T-cell (primary cell): Measurements from ENCODE around the gene GPR137B. TPM values are rescaled to one million over a fixed set of nuclear protein-coding genes. Genes with fewer than 3 reads are reported as not detected.

Source experiments
- ATAC-seq, 4 experiments: fragments of 200-7000 bp in 3 of 4; fragments of 150-1000 bp in 1 of 4; cut with Tn5 transposase; replicated peaks in 1 of 4; 1 replicate in 3 of 4; 2 replicates in 1 of 4; pipeline ENCODE4 v1.10.0; 2021; ENCODE audit warnings: moderate library complexity in 3 of 4, mild to moderate bottlenecking in 2 of 4, moderate number of reproducible peaks in 1 of 4
- CTCF ChIA-PET, 2 donors: fragments of 300-600 bp; sonication (Branson Sonifier 250); formaldehyde crosslinking; loops; one replicate each; lab custom pipeline; 2022; ENCODE audit warnings: antibody characterized with exemption in 2 of 2; lab: Charles Lee
- POLR2A ChIA-PET, 2 donors: fragments of 300-600 bp; sonication (Branson Sonifier 250); formaldehyde crosslinking; loops; one replicate each; lab custom pipeline; 2022; ENCODE audit warnings: antibody characterized with exemption in 2 of 2; lab: Charles Lee
- DNase-seq, 35 experiments: peaks; one replicate each; pipeline versions ENCODE4 v3.0.0 to v3.0.0-alpha.2; 2013 to 2023
- H3K27ac ChIP-seq: one replicate; pipeline ENCODE4 v1.5.1; 2013; ENCODE audit warnings: low read length
- H3K27me3 ChIP-seq, 2 experiments: replicated peaks in 1 of 2; 1 replicate in 1 of 2; 2 replicates in 1 of 2; pipeline versions ENCODE4 v1.6.1 to v1.7.0; 2013; ENCODE audit warnings: low read length in 1 of 2, mixed read lengths in 1 of 2; ENCODE audit not compliant: control insufficient read depth in 2 of 2, insufficient read depth in 2 of 2; ENCODE audit errors: extremely low read depth in 1 of 2
- H3K36me3 ChIP-seq, 2 donors: 1 replicate in 1 of 2; 2 replicates in 1 of 2; pipeline versions ENCODE4 v1.6.1 to v1.7.0; 2013; ENCODE audit warnings: low read length in 1 of 2; ENCODE audit not compliant: control insufficient read depth in 2 of 2, insufficient read depth in 1 of 2; ENCODE audit errors: extremely low read depth in 1 of 2
- H3K4me1 ChIP-seq, 2 experiments: 1 replicate in 1 of 2; 2 replicates in 1 of 2; pipeline versions ENCODE4 v1.6.1 to v1.7.0; 2013; ENCODE audit warnings: low read length in 2 of 2, mixed read lengths in 1 of 2; ENCODE audit not compliant: insufficient read depth in 2 of 2, control insufficient read depth in 1 of 2; ENCODE audit errors: extremely low read depth in 1 of 2
- H3K4me3 ChIP-seq, 2 donors: 1 replicate in 1 of 2; 2 replicates in 1 of 2; pipeline versions ENCODE4 v1.5.1 to v1.7.0; 2013; ENCODE audit warnings: mild to moderate bottlenecking in 2 of 2, low read length in 1 of 2, moderate library complexity in 1 of 2; ENCODE audit not compliant: control insufficient read depth in 1 of 2; ENCODE audit errors: extremely low read depth in 1 of 2
- H3K9me3 ChIP-seq: 2 replicates; pipeline ENCODE4 v1.7.0; 2013
- H3K27ac Mint-ChIP-seq, 2 donors: one replicate each; pipeline ENCODE4 v1.8.0; 2020 to 2021; ENCODE audit warnings: mild to moderate bottlenecking in 2 of 2, mixed read lengths in 2 of 2
- H3K27me3 Mint-ChIP-seq, 2 donors: one replicate each; pipeline ENCODE4 v1.8.0; 2021 to 2022; ENCODE audit warnings: mixed read lengths in 2 of 2
- H3K36me3 Mint-ChIP-seq: one replicate; pipeline ENCODE4 v1.8.0; 2021; ENCODE audit warnings: mixed read lengths
- H3K4me1 Mint-ChIP-seq, 3 donors: one replicate each; pipeline ENCODE4 v1.8.0; 2020 to 2022; ENCODE audit warnings: mixed read lengths in 3 of 3, mild to moderate bottlenecking in 1 of 3
- H3K4me3 Mint-ChIP-seq, 3 donors: one replicate each; pipeline ENCODE4 v1.8.0; 2020 to 2022; ENCODE audit warnings: mild to moderate bottlenecking in 3 of 3, mixed read lengths in 3 of 3, moderate library complexity in 3 of 3
- H3K9me3 Mint-ChIP-seq, 3 donors: one replicate each; pipeline ENCODE4 v1.8.0; 2020 to 2022; ENCODE audit warnings: mixed read lengths in 3 of 3
- WGBS: methylation state at CpG from one replicate; pipeline ENCODE4 v1.1.5; 2013; ENCODE audit warnings: missing lambda C conversion rate; ENCODE audit not compliant: insufficient coverage; 5-methylcytosine and 5-hydroxymethylcytosine counted together
- total RNA-seq, 35 experiments: library from RNA in 6 of 35; stranded (reverse) in 6 of 35; fragments of 120-200 nt in 1 of 35; gene quantifications; one replicate each; pipeline versions ENCODE4 v1.2.1 to v1.2.4 and lab custom pipeline; 2013 to 2026

GPR137B gene
- total RNA-seq, 5 donors from 2014 or later (not counting 1 experiment from before 2014, with no cell fraction given) = 11.2 to 16.1 (median 12.2) TPM

DNA sequence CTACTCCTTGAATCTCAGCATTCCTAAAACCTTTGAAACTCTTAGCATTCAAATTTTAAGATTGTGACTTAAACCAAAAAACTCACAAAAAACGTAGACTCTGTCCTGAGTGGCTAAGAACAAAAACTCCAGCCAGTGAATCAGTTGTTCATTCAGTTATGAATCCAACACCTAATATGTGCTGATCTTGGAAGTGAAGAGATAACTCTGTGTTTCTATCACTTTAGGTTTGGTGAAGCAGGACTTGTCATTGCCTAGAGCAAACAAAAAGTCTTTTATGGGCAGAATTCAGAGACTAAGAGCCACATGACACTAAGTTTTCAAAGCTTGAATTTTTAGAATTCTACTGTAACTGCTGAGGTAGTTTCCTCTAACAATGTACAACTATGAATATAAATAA is 10.4 kb upstream of the GPR137B start:
- H3K9me3 Mint-ChIP-seq = no peaks in the 10 kb centered on the region
- POLR2A ChIA-PET = no interaction called here
- H3K36me3 Mint-ChIP-seq = no peaks in the 10 kb centered on the region
- Histone ChIP-seq H3K36me3 (no peaks in the 10 kb centered on the region), H3K27ac (no peak overlapping the region), H3K4me3 (no peak overlapping the region), H3K4me1 (no peaks in the 10 kb centered on the region), H3K27me3 (peaks cover 0 to 23% of the 10 kb centered on the region in 2 experiments), H3K9me3 (no peaks in the 10 kb centered on the region)
- no peak for ATAC-seq
- no CpG with 5 or more reads among the region's 1 CpG for WGBS
- H3K27ac Mint-ChIP-seq = no peak overlapping the region
- H3K4me3 Mint-ChIP-seq = no peak overlapping the region
- DNase-seq = no peak
- peaks cover 3 to 31% of the 10 kb centered on the region in 2 donors for H3K27me3 Mint-ChIP-seq
- CTCF ChIA-PET = no interaction called here
- H3K4me1 Mint-ChIP-seq = no peaks in the 10 kb centered on the region

DNA sequence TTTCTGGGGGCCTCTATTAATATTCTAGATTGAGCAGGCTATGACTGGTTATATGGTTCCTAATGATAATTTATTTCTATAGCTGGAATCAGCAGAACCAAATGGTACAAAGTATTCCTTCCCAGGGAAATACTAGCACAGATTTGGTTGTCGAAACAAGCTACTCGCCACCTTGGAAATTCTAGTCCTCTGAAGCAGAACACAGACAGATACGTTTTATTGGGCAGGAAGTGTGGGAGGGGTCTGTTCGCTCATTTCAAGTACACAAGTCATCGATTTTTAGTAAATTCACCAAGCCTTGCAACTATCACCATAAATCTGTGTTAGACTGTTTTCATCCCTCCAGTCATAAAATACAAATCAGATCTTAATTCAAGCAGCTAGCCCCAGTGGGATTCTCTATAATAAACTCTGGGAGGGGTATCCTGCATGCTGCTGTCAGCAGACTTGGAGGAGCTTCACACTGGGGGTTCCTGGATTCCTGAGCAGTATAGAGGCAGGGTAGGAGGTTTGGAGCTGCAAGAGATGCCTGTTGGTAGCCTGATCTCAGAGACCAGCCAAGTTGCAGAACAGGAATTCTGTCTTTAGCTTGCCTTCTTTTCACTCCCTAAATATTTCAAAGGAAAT is 9.8 kb upstream of the GPR137B start:
- ATAC-seq (no peak), DNase-seq (no peak)
- peaks cover 8 to 32% of the 10 kb centered on the region in 2 donors for H3K27me3 Mint-ChIP-seq
- no peaks in the 10 kb centered on the region for H3K9me3 Mint-ChIP-seq
- Histone ChIP-seq H3K4me1 (no peaks in the 10 kb centered on the region), H3K4me3 (no peak overlapping the region), H3K27me3 (peaks cover 1 to 20% of the 10 kb centered on the region in 2 experiments), H3K27ac (no peak overlapping the region), H3K9me3 (no peaks in the 10 kb centered on the region), H3K36me3 (no peaks in the 10 kb centered on the region)
- no peaks in the 10 kb centered on the region for H3K36me3 Mint-ChIP-seq
- CTCF ChIA-PET = interaction anchor here in 1 of 2 donors (0.6 kb wide), 1 partner anchor 340 kb away, joined by 5 read pairs; no protein-coding TSS in a partner anchor
- H3K27ac Mint-ChIP-seq = no peak overlapping the region
- H3K4me3 Mint-ChIP-seq = no peak overlapping the region
- POLR2A ChIA-PET = no interaction called here
- H3K4me1 Mint-ChIP-seq = no peaks in the 10 kb centered on the region
- 60% methylated on average over 1 of the region's 5 CpGs for WGBS

DNA sequence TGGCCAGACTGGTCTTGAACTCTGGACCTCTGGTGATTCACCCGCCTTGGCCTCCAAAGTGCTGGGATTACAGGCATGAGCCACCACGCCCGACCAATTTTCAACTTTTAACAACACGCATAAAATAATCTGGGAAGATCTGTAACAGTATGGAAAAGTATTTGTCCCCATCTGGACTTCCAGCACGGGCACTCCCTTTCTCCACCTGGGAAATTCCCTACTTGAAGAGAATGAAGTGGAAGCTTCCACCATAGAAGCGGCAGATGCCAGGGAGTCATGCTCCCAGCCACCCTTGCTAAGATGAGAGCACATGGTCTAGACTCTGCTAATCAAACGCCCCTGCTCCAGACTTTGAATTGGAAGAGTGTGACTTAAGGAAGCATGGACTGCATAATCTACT is 9.0 kb upstream of the GPR137B start:
- WGBS = no CpG with 5 or more reads among the region's 7 CpGs
- no peak overlapping the region for H3K27ac Mint-ChIP-seq

DNA sequence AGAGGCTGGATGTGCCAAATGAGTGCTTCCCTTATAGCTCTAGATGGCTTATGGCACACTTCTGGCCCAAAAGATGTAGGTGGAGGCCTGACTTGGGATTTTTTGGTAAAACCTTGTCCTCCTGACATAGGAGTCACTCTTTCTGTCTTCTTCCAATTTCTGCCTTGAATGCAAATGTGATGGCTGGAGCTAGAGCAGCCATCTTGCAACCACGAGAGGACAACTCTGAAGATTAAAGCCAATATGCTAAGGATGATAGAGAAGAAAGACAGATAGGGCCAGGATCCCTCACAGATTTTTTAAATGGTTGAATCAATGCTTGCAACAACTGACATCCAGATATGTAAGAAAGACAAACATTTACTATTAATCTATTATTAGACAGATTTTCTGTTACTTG is 8.5 kb upstream of the GPR137B start:
- CTCF ChIA-PET = no interaction called here
- Mint-ChIP-seq H3K4me3 (no peak overlapping the region), H3K4me1 (no peaks in the 10 kb centered on the region), H3K27ac (no peak overlapping the region), H3K27me3 (peaks cover 8 to 32% of the 10 kb centered on the region in 2 donors), H3K36me3 (no peaks in the 10 kb centered on the region), H3K9me3 (no peaks in the 10 kb centered on the region)
- Histone ChIP-seq H3K27me3 (peaks cover 5 to 12% of the 10 kb centered on the region in 2 experiments), H3K36me3 (no peaks in the 10 kb centered on the region), H3K9me3 (no peaks in the 10 kb centered on the region), H3K4me3 (no peak overlapping the region), H3K27ac (no peak overlapping the region), H3K4me1 (no peaks in the 10 kb centered on the region)
- DNase-seq = no peak
- WGBS = no CpG with 5 or more reads among the region's 1 CpG
- POLR2A ChIA-PET = no interaction called here
- no peak for ATAC-seq

More for the DNA sequence above, 9.0 kb upstream of the GPR137B start:
- no peaks in the 10 kb centered on the region for H3K9me3 ChIP-seq
- Mint-ChIP-seq H3K4me3 (no peak overlapping the region), H3K27me3 (peaks cover 8 to 32% of the 10 kb centered on the region in 2 donors), H3K4me1 (no peaks in the 10 kb centered on the region), H3K9me3 (no peaks in the 10 kb centered on the region), H3K36me3 (no peaks in the 10 kb centered on the region)
- no peaks in the 10 kb centered on the region for H3K36me3 ChIP-seq
- ChIA-PET CTCF (no interaction called here), POLR2A (no interaction called here)
- H3K4me1 ChIP-seq = no peaks in the 10 kb centered on the region
- no peak overlapping the region for H3K4me3 ChIP-seq
- H3K27ac ChIP-seq = no peak overlapping the region
- H3K27me3 ChIP-seq = peaks cover 3 to 17% of the 10 kb centered on the region in 2 experiments
- no peak for ATAC-seq
- DNase-seq = no peak

DNA sequence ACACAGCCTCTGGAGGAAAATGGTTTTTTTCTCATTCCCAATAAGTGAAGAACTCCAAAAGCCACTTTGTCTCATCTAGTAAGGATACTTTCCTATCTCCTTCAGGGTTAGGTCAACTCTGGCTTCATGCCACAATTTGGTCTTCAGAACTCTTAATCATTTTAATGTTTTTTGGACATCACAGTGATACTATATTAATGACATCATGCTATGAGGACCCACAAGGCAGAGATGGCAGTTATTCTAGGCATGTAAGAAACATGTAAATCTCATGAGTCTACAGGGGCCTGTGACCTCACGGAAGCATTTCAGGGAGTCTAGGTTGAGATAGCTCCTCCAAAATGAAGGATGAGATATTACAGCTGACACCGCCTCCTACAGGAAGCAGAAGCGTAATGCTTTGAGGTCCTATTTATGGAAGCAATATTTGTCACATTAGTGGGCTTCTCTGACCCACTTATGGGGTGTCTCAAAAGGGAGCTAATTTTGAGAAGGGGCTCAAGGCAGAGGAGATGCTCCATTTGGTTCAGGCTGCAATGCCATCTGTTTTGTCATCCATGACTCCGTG is 5.0 kb upstream of the GPR137B start:
- ATAC-seq (no peak), DNase-seq (no peak)
- H3K4me1 Mint-ChIP-seq = peaks cover 2 to 8% (median 8%) of the 10 kb centered on the region in 3 donors
- H3K4me1 ChIP-seq = peaks cover 0 to 9% of the 10 kb centered on the region in 2 experiments
- H3K27ac ChIP-seq = no peak overlapping the region
- WGBS = 100% methylated on average over 3 of the region's 4 CpGs
- peaks cover 10 to 49% of the 10 kb centered on the region in 2 donors for H3K27me3 Mint-ChIP-seq
- no peaks in the 10 kb centered on the region for H3K9me3 Mint-ChIP-seq
- no peaks in the 10 kb centered on the region for H3K9me3 ChIP-seq
- POLR2A ChIA-PET = no interaction called here
- H3K36me3 ChIP-seq = no peaks in the 10 kb centered on the region
- no peak overlapping the region for H3K27ac Mint-ChIP-seq
- no peak overlapping the region for H3K4me3 ChIP-seq
- H3K36me3 Mint-ChIP-seq = no peaks in the 10 kb centered on the region
- CTCF ChIA-PET = interaction anchor here in 1 of 2 donors (0.6 to 1.2 kb wide), 4 partner anchors 9 to 114 kb away, joined by 3 to 7 read pairs (median 3); no protein-coding TSS in a partner anchor
- H3K4me3 Mint-ChIP-seq = no peak overlapping the region
- peaks cover 16 to 27% of the 10 kb centered on the region in 2 experiments for H3K27me3 ChIP-seq

DNA sequence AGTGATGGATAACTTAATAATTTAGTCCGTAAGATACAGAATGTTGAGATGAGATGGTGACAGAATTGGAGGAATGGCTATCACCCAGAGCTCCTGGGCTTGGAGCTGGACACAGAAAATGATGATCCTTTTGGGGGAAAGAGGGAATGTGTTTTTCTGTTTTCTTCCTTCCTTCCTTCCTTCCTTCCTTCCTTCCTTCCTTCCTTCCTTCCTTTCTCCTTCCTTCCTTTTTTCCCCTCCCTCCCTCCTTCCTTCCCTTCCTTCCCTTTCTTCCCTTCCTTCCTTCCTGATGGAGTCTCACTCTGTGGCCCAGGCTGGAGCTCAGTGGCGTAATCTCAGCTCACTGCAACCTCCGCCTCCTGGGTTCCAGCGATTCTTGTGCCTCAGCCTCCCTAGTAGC is 2.8 kb upstream of the GPR137B start:
- CTCF ChIA-PET = interaction anchor here in 1 of 2 donors (0.7 kb wide), 1 partner anchor 9 kb away, joined by 10 read pairs; no protein-coding TSS in a partner anchor
- Histone ChIP-seq H3K9me3 (no peaks in the 10 kb centered on the region), H3K27ac (no peak overlapping the region), H3K4me1 (peaks cover 2 to 25% of the 10 kb centered on the region in 2 experiments), H3K36me3 (no peaks in the 10 kb centered on the region), H3K27me3 (peaks cover 16 to 25% of the 10 kb centered on the region in 2 experiments), H3K4me3 (no peak overlapping the region)
- ATAC-seq (no peak), DNase-seq (no peak)
- Mint-ChIP-seq H3K4me3 (no peak overlapping the region), H3K9me3 (no peaks in the 10 kb centered on the region), H3K36me3 (no peaks in the 10 kb centered on the region), H3K27ac (peak overlapping the region in 1 of 2 donors; percentile 63), H3K4me1 (peaks cover 17 to 26% (median 23%) of the 10 kb centered on the region in 3 donors), H3K27me3 (peaks cover 10 to 41% of the 10 kb centered on the region in 2 donors)
- POLR2A ChIA-PET = interaction anchor here in 1 of 2 donors (0.6 kb wide), 1 partner anchor 320 kb away, joined by 4 read pairs; no protein-coding TSS in a partner anchor
- no CpG with 5 or more reads among the region's 4 CpGs for WGBS
